Measurements from ENCODE around the gene SCAPER.

The SCAPER gene

GRCh38 chr15:76449455-76449854 is 455.7 kb downstream of the SCAPER start (continued):
- no peak for TF ChIP-seq ZNF449 (tag by site-specific recombination; IDR thresholded peaks at IDR 0.05)
- no peak for TF ChIP-seq ZNF148 (tag by site-specific recombination; IDR thresholded peaks at IDR 0.05; ENCODE audit: borderline replicate concordance)
- TF ChIP-seq, protein P1, sequence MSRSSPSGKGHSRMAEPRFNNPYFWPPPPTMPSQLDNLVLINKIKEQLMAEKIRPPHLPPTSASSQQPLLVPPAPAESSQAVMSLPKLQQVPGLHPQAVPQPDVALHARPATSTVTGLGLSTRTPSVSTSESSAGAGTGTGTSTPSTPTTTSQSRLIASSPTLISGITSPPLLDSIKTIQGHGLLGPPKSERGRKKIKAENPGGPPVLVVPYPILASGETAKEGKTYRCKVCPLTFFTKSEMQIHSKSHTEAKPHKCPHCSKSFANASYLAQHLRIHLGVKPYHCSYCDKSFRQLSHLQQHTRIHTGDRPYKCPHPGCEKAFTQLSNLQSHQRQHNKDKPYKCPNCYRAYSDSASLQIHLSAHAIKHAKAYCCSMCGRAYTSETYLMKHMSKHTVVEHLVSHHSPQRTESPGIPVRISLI (tag by site-specific recombination; IDR thresholded peaks at IDR 0.05): no peak
- TF ChIP-seq HIC1 (tag by site-specific recombination; IDR thresholded peaks at IDR 0.05): no peak
- no peak for TF ChIP-seq KLF9 (tag by site-specific recombination; IDR thresholded peaks at IDR 0.05; ENCODE audit: low read depth)
- TF ChIP-seq ZFHX2 (tag by site-specific recombination; conservative IDR thresholded peaks at IDR 0.05): no peak
- TF ChIP-seq, protein P2, sequence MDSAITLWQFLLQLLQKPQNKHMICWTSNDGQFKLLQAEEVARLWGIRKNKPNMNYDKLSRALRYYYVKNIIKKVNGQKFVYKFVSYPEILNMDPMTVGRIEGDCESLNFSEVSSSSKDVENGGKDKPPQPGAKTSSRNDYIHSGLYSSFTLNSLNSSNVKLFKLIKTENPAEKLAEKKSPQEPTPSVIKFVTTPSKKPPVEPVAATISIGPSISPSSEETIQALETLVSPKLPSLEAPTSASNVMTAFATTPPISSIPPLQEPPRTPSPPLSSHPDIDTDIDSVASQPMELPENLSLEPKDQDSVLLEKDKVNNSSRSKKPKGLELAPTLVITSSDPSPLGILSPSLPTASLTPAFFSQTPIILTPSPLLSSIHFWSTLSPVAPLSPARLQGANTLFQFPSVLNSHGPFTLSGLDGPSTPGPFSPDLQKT (IDR thresholded peaks at IDR 0.05; ENCODE audit: borderline replicate concordance, low read depth, low read length): no peak

DNA sequence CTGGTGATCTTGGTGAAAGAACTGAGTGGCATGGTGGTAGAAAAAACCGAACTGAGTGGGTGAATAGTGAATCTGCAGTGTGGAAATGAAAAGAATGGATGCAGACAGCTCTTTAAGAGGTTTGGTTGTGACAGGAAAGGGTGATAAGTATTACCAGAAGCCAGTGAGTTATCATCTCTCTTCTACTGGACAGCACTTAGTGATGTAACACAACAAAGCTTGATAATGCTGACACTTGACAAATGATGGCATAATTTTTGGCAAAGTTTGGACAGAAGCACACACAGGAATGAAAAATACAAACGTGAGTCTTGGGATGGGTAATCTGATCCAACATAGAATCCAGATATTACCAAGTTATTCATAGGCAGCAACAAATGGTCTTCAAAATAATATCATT is 456.4 kb downstream of the SCAPER start:
- ChIA-PET POLR2A (no interaction called here), CTCF (no interaction called here)
- TF ChIP-seq, protein P3, sequence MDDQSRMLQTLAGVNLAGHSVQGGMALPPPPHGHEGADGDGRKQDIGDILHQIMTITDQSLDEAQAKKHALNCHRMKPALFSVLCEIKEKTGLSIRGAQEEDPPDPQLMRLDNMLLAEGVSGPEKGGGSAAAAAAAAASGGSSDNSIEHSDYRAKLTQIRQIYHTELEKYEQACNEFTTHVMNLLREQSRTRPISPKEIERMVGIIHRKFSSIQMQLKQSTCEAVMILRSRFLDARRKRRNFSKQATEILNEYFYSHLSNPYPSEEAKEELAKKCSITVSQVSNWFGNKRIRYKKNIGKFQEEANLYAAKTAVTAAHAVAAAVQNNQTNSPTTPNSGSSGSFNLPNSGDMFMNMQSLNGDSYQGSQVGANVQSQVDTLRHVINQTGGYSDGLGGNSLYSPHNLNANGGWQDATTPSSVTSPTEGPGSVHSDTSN (CRISPR knock-in tag; IDR thresholded peaks at IDR 0.05): no peak
- no peak for TF ChIP-seq ZNF214 (tag by site-specific recombination; IDR thresholded peaks at IDR 0.05; ENCODE audit: borderline replicate concordance)
- Histone ChIP-seq H3K9me3 (ENCODE audit: control insufficient read depth, insufficient read depth, low read depth, low read length) (no peaks in the 10 kb centered on the region), H3K36me3 (ENCODE audit: control insufficient read depth in 2 of 2, insufficient read depth in 1 of 2, low read length in 2 of 2) (no peaks in the 10 kb centered on the region), H3K27ac (ENCODE audit: extremely low read depth, low read depth, low read length) (no peak overlapping the region), H3K4me1 (ENCODE audit: control insufficient read depth, insufficient read depth, low read length) (no peaks in the 10 kb centered on the region; the same call in 1 of the 2 replicates), H3K4me3 (ENCODE audit: low read depth, low read length) (no peak overlapping the region)

DNA sequence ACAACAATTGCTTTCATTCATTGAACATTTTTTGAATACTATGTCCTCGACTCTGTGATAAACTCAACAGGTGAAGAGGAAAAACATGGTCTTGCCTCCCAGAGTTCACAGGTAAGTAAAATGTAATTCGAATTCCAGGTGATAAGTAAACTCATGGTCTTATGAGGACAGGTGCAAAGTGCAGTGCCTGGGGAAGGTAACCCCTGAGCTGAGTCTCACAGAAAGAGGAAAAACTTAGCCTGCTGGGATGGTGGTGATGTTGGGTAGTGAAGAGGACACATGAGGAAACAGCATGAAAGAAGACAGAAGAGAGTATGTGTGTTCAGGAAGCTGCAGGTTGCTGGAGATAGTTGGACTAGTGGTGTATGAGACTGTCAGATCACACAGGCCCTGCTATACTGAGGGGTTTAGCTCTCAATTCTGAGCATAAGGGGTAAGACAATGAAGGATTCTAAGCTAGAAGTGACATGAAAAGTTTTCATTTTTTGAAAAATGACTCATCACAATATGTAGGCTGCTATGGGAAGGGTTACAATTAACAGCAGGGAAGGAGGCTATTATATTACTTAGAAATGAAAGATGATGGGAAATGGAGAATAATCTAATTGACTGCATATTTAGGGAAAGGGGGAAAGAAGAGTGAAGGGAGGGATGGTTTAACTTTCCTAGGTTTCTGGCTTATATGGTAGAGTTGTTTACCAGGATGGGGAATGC is 457.3 kb downstream of the SCAPER start:
- ChIA-PET CTCF (interaction anchor here (0.6 kb wide), 1 partner anchor 114 kb away, joined by 4 read pairs; no protein-coding TSS in a partner anchor), POLR2A (no interaction called here)
- Histone ChIP-seq H3K4me1 (ENCODE audit: control insufficient read depth, insufficient read depth, low read length) (no peaks in the 10 kb centered on the region), H3K4me3 (ENCODE audit: low read depth, low read length) (no peak overlapping the region), H3K9me3 (ENCODE audit: control insufficient read depth, insufficient read depth, low read depth, low read length) (no peaks in the 10 kb centered on the region), H3K27ac (ENCODE audit: extremely low read depth, low read depth, low read length) (no peak overlapping the region), H3K36me3 (ENCODE audit: control insufficient read depth in 2 of 2, insufficient read depth in 1 of 2, low read length in 2 of 2) (no peaks in the 10 kb centered on the region)
- TF ChIP-seq SCRT2 (tag by site-specific recombination; IDR thresholded peaks at IDR 0.05) (0 out of 2 replicates have a peak, but pooled peaks have one; percentile 11), SP3 (tag by site-specific recombination; IDR thresholded peaks at IDR 0.05) (no peak)

All from HEK293 (cell line).